ENCODE measurements around the gene EIF2B5.

GRCh38 chr3:184157206-184157605 is 22.0 kb downstream of the EIF2B5 start:
- TF ChIP-seq, protein P1, sequence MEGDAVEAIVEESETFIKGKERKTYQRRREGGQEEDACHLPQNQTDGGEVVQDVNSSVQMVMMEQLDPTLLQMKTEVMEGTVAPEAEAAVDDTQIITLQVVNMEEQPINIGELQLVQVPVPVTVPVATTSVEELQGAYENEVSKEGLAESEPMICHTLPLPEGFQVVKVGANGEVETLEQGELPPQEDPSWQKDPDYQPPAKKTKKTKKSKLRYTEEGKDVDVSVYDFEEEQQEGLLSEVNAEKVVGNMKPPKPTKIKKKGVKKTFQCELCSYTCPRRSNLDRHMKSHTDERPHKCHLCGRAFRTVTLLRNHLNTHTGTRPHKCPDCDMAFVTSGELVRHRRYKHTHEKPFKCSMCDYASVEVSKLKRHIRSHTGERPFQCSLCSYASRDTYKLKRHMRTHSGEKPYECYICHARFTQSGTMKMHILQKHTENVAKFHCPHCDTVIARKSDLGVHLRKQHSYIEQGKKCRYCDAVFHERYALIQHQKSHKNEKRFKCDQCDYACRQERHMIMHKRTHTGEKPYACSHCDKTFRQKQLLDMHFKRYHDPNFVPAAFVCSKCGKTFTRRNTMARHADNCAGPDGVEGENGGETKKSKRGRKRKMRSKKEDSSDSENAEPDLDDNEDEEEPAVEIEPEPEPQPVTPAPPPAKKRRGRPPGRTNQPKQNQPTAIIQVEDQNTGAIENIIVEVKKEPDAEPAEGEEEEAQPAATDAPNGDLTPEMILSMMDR (IDR thresholded peaks at IDR 0.05; ENCODE audit: poor library complexity): no peak
- TF ChIP-seq EZH2phosphoT487 (IDR thresholded peaks at IDR 0.05; ENCODE audit: low read depth, severe bottlenecking, unreplicated experiment) (no peak), EZH2 (IDR thresholded peaks at IDR 0.05; ENCODE audit: borderline replicate concordance) (no peak)

All from hepatocyte (in vitro differentiated cells).